ENCODE data around the gene ARHGEF11.

ARHGEF11 gene

DNA sequence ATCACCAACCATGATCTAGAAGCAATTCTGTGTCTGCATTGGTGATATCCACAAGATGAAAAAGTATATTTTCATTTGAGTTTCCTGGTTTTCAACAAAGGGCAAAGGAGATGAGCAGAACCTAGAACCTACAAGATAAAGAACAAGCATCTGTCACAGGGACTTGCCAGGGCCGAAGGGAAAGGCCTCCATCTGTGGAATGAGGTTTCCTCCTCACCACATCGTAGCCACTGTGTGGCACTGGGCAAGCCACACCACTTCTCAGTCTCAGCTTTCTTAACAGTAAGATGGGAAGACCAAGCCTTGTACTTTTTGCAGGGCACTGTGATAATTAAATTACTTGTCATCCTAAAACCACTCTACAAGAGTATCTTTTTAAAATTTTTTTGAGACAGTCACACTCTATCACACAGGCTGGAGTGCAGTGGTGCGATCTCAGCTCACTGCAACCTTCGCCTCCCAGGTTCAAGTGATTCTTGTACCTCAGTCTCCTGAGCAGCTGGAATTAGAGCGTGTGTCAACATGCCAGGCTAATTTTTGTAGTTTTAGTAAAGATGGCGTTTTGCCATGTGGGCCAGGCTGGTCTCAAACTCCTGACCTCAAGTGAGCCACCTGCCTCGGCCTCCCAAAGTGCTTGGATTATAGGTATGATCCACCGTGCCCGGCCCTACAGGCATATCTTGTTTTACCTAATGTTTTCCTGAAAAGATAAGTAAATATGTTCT lies 45.8 kb downstream of the ARHGEF11 start:
- DNase-seq (ENCODE audit: low read depth in 1 of 2, low spot score in 1 of 2) = no peak

DNA sequence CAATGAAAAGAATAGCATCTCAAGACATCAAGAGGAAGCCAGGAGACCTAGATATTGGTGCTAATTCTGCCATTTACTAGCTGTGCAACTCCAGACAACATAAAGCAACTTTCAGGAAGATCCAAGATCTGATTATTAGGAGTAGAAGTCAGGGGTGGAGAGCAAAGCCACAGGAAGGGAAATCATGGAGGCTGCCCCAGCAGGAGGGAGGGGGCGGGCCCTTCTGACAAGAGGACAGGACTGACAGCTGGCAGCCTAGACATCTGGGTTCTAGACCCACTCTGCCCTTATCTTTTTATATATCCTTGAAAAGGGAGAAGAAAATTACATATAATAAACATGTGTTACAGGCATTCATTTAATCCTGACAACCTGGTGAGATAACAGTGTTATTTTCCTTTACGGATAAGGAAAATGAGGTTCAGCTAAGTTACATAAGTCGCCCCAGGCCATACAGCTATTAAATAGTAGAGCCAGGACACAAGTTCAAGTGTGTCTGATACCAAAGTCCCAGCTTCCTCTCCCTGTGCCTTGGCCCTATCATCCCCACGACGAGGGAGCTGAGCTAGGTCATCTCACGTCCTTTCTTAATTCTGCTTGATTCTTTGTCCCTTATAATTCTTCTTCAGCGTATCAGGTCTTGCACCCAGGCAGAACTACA lies 46.6 kb downstream of the ARHGEF11 start:
- no peak for DNase-seq (ENCODE audit: low read depth in 1 of 2, low spot score in 1 of 2)

DNA sequence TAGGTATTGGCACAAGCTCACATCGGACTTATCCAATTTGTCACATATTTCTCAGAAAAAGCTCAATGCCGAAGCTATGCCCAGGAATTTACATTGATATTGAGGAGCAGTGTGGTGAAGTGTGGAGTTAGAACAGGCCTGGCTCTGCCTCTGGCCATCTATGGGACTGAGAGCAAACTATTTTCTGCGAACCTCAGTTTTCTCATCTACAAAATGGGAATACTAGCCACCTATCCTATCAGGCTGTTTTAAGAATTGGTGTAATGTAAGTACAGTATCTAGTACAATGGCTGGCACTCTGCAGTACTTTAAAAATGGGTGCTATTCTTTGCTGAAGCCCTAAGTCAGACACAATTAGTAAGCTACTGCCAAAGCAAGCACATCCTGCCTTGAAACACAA lies 47.2 kb downstream of the ARHGEF11 start:
- DNase-seq (ENCODE audit: low read depth in 1 of 2, low spot score in 1 of 2) = no peak

DNA sequence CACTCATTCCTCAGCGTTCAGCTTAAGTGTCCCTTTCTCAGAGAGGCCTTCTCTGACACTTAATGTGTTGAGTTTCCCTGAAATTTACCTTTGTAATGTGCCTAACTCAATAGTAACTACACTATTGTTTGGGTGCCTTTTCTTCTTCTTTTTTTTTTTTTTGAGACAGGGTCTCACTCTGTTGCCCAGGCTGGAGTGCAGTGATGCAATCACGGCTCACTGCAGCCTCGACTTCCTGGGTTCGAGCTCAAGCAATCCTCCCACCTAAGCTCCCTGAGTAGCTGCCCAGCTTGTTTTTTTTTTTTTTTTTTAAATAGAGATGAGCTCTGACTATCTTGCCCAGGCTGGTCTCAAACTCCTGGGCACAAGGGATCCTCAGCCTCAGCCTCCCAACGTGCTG lies 50.1 kb downstream of the ARHGEF11 start:
- DNase-seq (ENCODE audit: low read depth in 1 of 2, low spot score in 1 of 2) = no peak

DNA sequence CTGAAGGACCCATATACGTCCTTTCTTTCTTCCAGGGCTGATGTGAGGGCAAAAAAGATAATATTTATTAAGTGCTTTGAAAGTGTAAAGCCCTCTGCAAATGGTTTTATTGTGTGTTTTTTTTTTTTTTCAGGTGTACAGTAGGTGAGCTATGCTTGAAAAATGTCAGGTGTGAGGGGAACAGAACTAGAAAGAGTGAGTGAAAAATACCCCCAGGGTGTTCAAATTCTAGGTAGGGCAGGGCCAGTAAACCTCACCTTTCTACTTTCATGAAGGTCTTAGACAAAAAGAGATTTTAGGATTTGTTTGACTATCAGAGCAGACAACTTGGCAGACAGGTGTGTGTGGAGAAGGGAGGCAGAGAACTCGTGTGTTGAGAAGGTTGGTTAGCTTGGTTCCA lies 51.3 kb downstream of the ARHGEF11 start:
- DNase-seq (ENCODE audit: low read depth in 1 of 2, low spot score in 1 of 2) = no peak

DNA sequence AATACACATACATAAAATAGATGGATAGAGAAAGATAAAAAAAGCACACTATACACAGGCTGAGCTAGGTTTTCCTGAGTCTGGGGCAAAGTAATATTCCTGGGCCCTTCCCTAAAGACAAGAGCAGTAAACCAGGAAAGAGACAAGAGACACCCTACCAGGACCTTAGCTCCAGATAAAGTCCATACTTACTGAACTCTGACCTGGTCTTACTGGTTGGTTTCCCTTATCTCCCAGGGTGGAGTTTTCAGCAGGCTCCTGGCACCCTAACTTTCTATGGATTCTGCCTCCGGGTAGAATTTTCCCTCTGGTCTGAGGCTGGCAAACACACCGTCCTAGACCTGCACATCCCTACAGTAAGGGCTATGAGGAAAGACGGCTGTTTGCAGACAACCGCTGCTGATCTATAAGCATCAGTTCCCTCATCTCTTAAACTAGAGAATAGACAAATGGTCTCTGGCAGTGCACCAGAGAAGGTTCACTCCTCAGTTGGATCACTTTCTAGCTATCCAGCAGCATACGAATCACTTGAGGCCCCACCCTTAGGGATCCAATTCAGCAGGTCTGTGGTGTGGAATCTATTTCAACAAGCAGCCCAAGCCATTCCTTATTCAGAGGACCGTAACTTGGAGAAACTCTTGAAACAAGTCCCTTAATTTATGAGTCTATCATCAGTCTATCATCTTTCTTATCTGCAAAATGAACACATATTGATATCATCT lies 52.0 kb downstream of the ARHGEF11 start:
- DNase-seq (ENCODE audit: low read depth in 1 of 2, low spot score in 1 of 2) = no peak

DNA sequence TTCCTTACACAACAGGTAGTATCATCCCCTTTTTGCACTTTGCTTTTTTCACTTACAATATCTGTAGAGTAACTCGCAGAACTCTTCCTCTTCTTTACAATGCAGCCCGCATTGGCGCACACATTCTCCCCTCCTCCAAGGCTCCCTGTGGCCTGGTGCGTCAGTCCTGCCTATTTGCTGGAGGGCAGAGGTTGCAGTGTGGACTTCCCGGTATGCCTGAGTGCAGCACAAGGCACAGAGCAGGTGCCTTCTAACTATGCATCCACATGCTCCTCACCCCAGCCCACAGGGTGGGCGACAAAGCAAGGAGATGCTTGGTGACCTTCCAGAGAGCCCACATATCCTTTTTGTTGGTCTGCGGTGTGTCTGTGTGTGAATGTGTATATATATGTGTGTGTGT lies 53.3 kb downstream of the ARHGEF11 start:
- DNase-seq (ENCODE audit: low read depth in 1 of 2, low spot score in 1 of 2) = no peak

DNA sequence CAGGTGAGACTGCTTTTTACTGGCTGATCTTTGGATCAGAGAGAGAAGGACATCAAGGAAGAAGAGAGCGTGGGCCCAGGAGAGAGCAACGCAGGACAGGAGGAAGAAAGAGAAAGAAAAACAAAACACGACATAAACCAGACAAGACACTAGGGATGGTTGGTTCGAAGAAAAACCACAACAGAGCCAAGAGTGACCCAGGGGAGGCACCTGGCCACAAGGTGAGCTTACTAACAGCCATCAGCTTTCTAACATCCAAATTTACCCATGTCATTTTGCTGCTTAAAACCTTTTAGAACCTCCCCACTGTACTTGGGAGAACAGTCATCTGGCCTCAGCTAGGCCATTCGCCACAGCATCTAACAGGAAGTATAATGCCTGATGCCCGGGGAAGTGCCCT lies 57.8 kb downstream of the ARHGEF11 start:
- no peak for DNase-seq (ENCODE audit: low read depth in 1 of 2, low spot score in 1 of 2)

DNA sequence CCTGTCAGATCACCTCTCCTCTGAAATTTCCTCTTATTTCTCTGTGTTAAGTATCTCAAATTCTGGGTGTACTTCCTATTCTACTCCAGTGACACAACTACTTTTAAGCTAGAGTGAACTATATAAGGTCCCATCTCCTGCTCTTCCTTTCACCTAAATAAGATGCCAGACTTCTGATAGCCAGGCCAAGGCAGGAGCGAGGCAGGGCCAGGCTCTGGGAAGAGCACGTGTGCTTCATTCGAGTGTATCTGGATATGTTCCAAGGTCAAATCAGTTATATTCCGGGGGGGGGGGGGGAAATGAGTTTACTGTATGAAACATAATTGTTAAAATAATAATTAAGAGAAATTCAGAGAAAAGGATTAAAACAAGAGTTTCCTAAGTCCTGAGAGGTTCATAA lies 65.0 kb downstream of the ARHGEF11 start:
- no peak for DNase-seq (ENCODE audit: low read depth in 1 of 2, low spot score in 1 of 2)

DNA sequence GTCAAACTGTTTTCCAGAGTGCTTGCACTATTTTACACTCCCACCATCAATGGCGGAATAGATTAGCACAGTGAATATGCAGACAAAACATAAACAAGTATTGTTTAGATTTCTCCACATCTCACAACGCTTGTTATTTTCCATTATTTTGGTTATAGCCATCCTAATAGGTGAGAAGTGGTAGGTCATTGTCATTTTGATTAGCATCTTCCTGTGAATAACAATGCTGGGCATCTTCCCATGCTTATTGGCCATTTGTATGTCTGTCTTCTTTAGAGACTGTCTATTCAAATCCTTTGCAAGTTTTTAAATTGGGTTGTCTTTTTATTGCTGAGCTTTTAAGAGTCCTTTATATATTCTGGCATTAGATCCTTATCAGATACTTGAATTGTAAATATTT lies 70.5 kb downstream of the ARHGEF11 start:
- no peak for DNase-seq (ENCODE audit: low read depth in 1 of 2, low spot score in 1 of 2)

DNA sequence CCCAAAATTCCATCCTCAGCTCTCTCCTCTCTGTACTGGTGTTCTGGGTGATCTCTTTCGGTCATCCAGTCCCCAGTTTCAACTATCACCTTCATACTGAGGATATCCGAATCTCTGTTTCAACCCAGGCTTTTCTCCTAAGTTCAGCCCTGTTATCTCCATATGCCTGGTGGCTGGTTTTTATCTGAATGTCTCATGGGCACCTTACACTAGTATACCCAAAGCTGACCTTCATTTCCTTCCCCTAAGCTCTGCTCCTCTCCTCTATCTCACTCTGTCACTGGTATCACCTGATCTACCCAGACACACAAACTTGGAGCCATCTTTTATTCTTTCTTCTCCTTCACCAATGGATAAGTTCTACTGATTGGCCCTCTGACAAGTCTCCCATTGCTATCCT lies 72.1 kb downstream of the ARHGEF11 start:
- DNase-seq (ENCODE audit: low read depth in 1 of 2, low spot score in 1 of 2) = no peak

DNA sequence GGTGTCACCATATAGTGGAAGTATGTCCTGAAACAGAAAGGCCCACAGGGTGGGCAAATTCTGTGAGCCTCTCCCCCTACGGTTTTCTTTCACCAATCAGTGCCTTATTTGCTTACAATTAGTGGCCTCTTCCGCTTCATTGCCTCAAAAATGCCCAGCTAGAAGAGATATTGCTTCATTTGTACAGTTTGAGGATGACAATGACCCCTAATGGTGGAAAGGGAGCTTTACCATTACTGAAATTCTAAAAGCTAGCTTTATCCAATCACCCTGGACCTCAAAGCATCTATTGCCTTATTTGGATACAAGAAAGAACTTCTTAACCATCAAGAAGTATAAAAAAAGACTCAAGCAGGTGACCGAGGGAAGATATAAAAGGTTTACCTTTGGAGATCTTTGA lies 75.5 kb downstream of the ARHGEF11 start:
- no peak for DNase-seq (ENCODE audit: low read depth in 1 of 2, low spot score in 1 of 2)

DNA sequence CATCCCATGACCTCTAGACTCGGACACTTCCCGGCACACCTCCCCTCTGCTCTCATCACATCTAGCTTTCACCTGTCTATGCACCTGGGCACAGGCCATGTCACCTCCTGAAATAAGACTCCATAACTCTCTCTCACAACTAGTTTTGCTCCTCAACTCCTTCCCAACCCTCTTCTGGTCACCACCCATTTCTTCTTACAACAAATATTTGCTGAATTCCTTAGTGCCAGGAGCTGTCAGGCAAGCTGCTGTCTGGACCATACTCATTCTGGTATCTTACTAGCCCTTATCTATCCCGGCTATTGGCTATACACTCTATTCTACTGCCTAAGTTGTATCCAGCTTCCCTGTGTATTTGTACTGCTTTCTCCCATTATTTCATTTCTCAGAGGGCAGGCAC lies 76.0 kb downstream of the ARHGEF11 start:
- DNase-seq (ENCODE audit: low read depth in 1 of 2, low spot score in 1 of 2) = no peak

DNA sequence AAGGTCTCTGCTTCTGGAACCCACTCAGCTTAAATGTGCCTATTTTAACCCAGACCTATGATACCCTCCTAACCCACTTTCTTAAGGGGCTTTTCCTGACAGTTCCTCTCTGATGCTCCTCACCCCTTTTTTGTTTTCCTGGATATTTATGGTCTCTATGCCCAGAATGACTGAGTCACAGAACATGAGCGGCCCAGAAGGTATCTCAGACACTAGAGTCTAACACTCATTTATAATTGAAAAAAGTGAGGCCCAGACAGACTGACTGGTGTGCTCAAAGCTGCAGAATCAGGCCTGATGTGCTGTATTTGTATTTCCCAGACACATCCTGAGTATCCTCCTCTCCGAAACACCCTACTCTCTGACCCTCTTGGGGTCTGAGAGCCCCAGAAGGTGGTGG lies 81.1 kb downstream of the ARHGEF11 start:
- no peak for DNase-seq (ENCODE audit: low read depth in 1 of 2, low spot score in 1 of 2)

DNA sequence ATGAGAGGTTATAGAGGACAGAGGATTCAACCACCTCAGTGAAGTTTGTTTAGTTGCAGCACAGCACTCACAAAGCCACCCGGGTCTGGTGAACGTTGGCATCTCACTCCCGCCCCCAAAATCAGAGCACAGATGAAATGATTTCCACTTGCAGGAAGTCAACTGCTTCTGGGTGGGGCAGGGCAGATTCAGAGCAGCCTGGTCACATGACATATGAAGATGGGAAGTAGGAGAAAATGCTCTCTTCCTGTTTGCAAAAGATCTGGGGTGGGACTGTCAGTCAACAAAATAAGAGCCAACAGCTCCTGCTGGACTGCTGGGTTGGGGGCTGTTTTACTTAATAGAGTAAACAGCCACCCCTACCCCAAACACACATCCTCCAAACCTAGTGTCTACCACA lies 81.9 kb downstream of the ARHGEF11 start:
- peak in 1 of 2 donors; percentile 25 for DNase-seq (ENCODE audit: low read depth in 1 of 2, low spot score in 1 of 2)

DNA sequence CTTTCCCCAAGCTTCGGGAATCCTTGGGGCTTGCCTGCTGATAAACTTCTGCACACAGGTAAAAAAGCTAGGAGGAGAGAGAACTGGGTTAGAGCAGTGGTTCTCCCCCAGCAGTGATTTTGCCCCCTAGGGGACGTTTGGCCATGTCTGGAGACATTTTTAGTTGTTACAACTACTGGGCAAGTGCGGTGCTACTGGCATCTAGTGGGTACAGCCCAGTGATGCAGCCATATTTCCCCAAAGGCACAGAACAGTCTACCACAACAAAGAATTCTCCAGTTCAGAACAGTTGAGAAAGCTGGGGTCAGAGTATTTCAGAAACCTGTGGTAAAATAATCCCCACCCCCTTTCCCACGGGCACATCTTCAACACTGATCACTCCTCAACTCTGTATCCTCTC lies 83.8 kb downstream of the ARHGEF11 start:
- no peak for DNase-seq (ENCODE audit: low read depth in 1 of 2, low spot score in 1 of 2)

DNA sequence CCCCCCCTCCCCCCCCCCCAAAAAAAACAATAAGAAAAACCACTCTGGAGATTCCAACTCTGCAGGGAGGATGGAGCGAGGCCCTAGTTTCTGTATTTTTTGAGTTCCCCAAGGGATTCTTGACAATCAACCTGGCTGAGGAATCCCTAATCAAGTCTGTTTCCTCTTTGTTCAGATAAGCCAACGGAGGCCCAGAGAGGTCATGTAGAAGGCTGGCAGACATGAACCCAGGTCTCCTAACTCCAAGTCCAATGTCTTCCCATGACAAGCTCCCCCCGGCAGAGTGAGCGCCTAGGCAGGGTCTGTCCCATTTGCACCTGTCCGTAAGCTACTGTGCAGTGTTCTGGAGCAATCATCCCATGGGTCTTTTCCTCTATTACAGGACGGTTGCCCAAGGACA lies 85.6 kb downstream of the ARHGEF11 start:
- DNase-seq (ENCODE audit: low read depth in 1 of 2, low spot score in 1 of 2) = no peak

DNA sequence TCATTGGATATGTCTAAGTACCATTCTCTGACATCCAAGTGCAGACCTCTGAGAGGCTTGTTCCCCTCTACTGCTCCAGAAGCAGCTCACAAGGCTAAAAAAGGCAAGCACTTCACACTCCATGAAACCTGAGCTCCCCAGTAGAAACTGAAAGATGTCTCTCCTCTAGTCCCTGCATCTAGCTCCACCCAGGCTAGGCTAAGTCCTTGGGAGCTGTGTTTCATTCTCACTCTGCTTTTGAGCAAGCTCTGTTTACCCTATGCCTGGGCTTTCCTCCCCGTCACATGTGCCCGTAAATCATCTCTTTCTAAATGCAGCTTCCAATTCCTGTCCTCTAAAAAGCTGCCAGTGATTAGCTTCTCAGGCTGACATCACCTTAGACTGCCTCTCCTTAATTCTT lies 86.1 kb downstream of the ARHGEF11 start:
- no peak for DNase-seq (ENCODE audit: low read depth in 1 of 2, low spot score in 1 of 2)

DNA sequence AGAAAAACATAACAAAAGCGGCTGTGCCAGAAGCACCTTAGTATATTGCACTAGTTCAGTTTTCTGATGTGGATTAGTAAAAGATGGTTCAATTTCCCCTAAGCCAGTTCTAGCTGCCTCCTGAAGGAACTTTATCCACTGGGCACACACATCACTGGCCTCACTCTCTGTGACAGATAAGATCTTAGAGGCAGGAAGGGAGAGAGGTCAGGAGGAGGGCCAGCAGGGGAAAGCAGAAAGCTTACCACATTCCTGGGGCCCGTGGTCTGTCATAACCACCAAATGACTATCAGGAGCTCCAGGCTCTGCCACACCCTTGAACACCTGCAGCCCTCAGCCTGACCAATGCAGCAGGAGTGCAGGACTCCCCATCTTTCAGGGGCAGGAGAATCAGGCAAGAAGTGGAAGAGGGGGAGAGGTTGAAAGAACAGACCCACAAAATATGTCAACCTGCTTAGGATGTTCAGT lies 87.3 kb downstream of the ARHGEF11 start:
- no peak for DNase-seq (ENCODE audit: low read depth in 1 of 2, low spot score in 1 of 2)

DNA sequence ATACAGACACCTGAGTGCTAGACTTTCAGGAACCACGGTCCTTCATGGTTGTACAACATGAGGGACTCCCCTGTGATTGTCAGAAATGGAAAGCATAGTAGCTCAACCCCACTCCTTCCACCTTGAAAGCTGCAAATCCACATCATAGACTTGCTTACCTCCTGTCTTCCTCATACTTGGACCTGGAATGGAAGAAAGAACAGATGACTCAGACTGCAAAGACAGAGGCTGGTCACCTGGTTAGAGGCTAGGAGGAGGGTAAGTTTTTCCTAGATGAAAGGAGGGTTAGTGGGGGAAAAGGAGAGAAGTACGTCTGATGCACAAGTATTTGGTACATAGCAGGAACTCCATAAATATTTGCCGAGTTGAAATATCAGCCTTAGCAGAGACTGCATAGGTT lies 87.9 kb downstream of the ARHGEF11 start:
- DNase-seq (ENCODE audit: low read depth in 1 of 2, low spot score in 1 of 2) = no peak

DNA sequence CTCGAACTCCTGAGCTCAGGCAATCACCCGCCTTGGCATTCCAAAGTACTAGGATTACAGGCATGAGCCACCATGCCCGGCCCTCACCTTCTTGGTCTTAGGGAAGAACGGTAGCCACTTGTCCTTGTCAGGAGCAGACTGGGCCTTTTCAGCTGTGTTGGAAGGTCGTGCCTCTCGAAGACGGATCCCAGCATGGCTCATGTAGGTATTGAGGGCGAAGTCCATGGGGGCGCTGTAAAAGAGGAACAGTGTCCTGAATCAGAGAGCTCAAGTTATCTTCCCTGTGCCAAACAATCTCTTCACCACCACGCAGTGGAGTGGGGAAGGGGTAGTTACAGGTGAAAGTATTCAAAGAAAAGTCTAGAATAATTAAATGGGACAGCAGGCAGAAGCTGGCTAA lies 89.2 kb downstream of the ARHGEF11 start:
- DNase-seq (ENCODE audit: low read depth in 1 of 2, low spot score in 1 of 2) = no peak

DNA sequence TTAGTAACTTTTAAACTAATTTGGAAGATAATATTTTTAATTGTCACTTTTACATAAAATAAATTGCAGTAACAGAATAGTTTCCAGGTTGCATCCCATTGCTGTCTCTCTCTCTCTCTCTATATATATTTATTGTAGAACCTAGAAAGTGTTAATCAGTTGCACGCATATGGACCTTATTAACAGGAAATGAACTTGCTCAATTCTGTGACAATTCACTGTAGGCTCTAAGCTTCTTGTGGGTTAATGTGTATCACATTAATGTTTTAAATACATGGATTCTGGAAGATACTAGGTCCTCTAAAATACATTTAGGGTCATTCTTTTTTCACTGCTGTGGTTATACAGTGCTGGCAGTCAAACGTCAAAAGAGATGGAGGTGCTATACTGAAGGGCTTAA lies 92.0 kb downstream of the ARHGEF11 start:
- DNase-seq (ENCODE audit: low read depth in 1 of 2, low spot score in 1 of 2) = no peak
